Activated naive CD4-positive, alpha-beta T cell treated with anti-CD3 and anti-CD28 coated beads for 36 hours (primary cell): Measurements from ENCODE around the gene COL3A1. TPM values are rescaled to one million over a fixed set of nuclear protein-coding genes. Genes with fewer than 3 reads are reported as not detected.

Experiments
- microRNA-seq: library from miRNA; unstranded; fragments of <30 nt; microRNA quantifications from one replicate; pipeline ENCODE4 v1.2.0, GENCODE V29; 2022; ENCODE audit warnings: borderline microRNAs expressed, borderline replicate concordance
- total RNA-seq, 2 experiments: library from RNA; stranded (reverse); gene quantifications; one replicate each; pipeline ENCODE4 v1.2.3, GENCODE V29; 2021

The COL3A1 gene
- total RNA-seq, 2 experiments from 2014 or later = not detected

Small RNAs within 50 kb of the gene (microRNA-seq; reads per million reads assigned to microRNA genes)
- gene MIR1245A (not detected), gene MIR1245B (not detected), gene MIR3606 (not detected)

Other genes starting within 250 kb of the COL3A1 start
- gene COL5A2, start 205.4 kb downstream of the COL3A1 start, total RNA-seq = 1 to 10 TPM; 3.1 to 4.7 TPM